B cell (primary cell): ENCODE data around the gene SLC22A13. TPM values are rescaled to one million over a fixed set of nuclear protein-coding genes. Genes with fewer than 3 reads are reported as not detected.

Experiments
- ATAC-seq: fragments of 200-7000 bp; cut with Tn5 transposase; one replicate; pipeline ENCODE4 v1.10.0; 2021; ENCODE audit warnings: low read depth, mild to moderate bottlenecking, moderate number of reproducible peaks, moderate library complexity
- CTCF ChIA-PET: fragments of 350-600 bp; sonication (Branson Sonifier 250); formaldehyde crosslinking; loops from one replicate; lab custom pipeline; 2021; ENCODE audit warnings: antibody characterized with exemption, inconsistent platforms; lab: Charles Lee
- POLR2A ChIA-PET: fragments of 350-600 bp; sonication (Branson Sonifier 250); formaldehyde crosslinking; loops from one replicate; lab custom pipeline; 2021; ENCODE audit warnings: antibody characterized with exemption; lab: Charles Lee
- DNase-seq: peaks from one replicate; pipeline ENCODE4 v3.0.0; 2013
- H2AFZ ChIP-seq: 2 replicates; pipeline ENCODE4 v1.6.1; 2012; ENCODE audit warnings: mild to moderate bottlenecking, low read depth, low read length; ENCODE audit not compliant: insufficient read depth, poor library complexity, severe bottlenecking
- H3K27ac ChIP-seq, 2 donors: 1 replicate in 1 of 2; 2 replicates in 1 of 2; pipeline ENCODE4 v1.5.1; 2012 to 2013; ENCODE audit warnings: low read length in 2 of 2, mild to moderate bottlenecking in 2 of 2, moderate library complexity in 1 of 2
- H3K27me3 ChIP-seq, 4 experiments: fragments of 200-600 bp in 1 of 4; sonication (generic) in 1 of 4; replicated peaks in 1 of 4; 1 replicate in 2 of 4; 2 replicates in 2 of 4; pipeline versions ENCODE4 v1.6.1 to v1.7.0; 2013 to 2016; ENCODE audit warnings: low read length in 3 of 4, mild to moderate bottlenecking in 2 of 4, mixed read lengths in 1 of 4, moderate library complexity in 1 of 4; ENCODE audit not compliant: insufficient read depth in 4 of 4, control insufficient read depth in 3 of 4; ENCODE audit errors: control extremely low read depth in 1 of 4
- H3K36me3 ChIP-seq, 2 experiments: replicated peaks in 1 of 2; 1 replicate in 1 of 2; 2 replicates in 1 of 2; pipeline versions ENCODE4 v1.6.1 to v1.7.1; 2013; ENCODE audit warnings: low read length in 1 of 2; ENCODE audit not compliant: insufficient read depth in 2 of 2, control insufficient read depth in 1 of 2; ENCODE audit errors: control extremely low read depth in 1 of 2, extremely low read depth in 1 of 2
- H3K4me1 ChIP-seq, 2 donors: fragments of 200-600 bp in 1 of 2; sonication (generic) in 1 of 2; 1 replicate in 1 of 2; 2 replicates in 1 of 2; pipeline versions ENCODE4 v1.5.1 to v1.6.1; 2013 to 2017; ENCODE audit warnings: low read length in 2 of 2; ENCODE audit not compliant: control insufficient read depth in 2 of 2, insufficient read depth in 2 of 2
- H3K4me2 ChIP-seq: replicated peaks from 2 replicates; pipeline ENCODE3; 2012; ENCODE audit warnings: mild to moderate bottlenecking, low read depth, low read length; ENCODE audit not compliant: poor library complexity, severe bottlenecking
- H3K4me3 ChIP-seq, 5 experiments: fragments of 200-600 bp in 1 of 5; sonication (generic) in 1 of 5; 1 replicate in 3 of 5; 2 replicates in 2 of 5; pipeline versions ENCODE4 v1.5.1 to v1.7.0; 2011 to 2016; ENCODE audit warnings: low read length in 4 of 5, mild to moderate bottlenecking in 4 of 5, low read depth in 2 of 5, control low read depth in 1 of 5, moderate library complexity in 1 of 5; ENCODE audit not compliant: insufficient read depth in 1 of 5; ENCODE audit errors: control extremely low read depth in 1 of 5, extremely low read depth in 1 of 5
- H3K79me2 ChIP-seq: fragments of 200-600 bp; sonication (generic); one replicate; pipeline ENCODE4 v1.6.0; 2016; ENCODE audit warnings: low read length; ENCODE audit not compliant: control insufficient read depth, insufficient read depth
- H3K9ac ChIP-seq: fragments of 200-600 bp; sonication (generic); 2 replicates; pipeline ENCODE4 v1.6.1; 2017; ENCODE audit warnings: mild to moderate bottlenecking, low read length, moderate library complexity
- H3K9me3 ChIP-seq, 3 donors: one replicate each; pipeline versions ENCODE4 v1.6.1 to v1.7.1; 2013; ENCODE audit warnings: low read length in 2 of 3; ENCODE audit not compliant: control insufficient read depth in 2 of 3, insufficient read depth in 1 of 3; ENCODE audit errors: control extremely low read depth in 1 of 3
- H4K20me1 ChIP-seq: 2 replicates; pipeline ENCODE4 v1.6.0; 2012; ENCODE audit warnings: mild to moderate bottlenecking, low read length; ENCODE audit not compliant: insufficient read depth, control insufficient read depth, poor library complexity, severe bottlenecking
- H3K27ac Mint-ChIP-seq: one replicate; pipeline ENCODE4 v1.8.0; 2021; ENCODE audit warnings: mixed read lengths
- H3K27me3 Mint-ChIP-seq: one replicate; pipeline ENCODE4 v1.8.0; 2021; ENCODE audit warnings: mixed read lengths
- H3K4me1 Mint-ChIP-seq: one replicate; pipeline ENCODE4 v1.8.0; 2021; ENCODE audit warnings: mixed read lengths
- H3K4me3 Mint-ChIP-seq: one replicate; pipeline ENCODE4 v1.8.0; 2021; ENCODE audit warnings: mixed read lengths
- H3K9me3 Mint-ChIP-seq: one replicate; pipeline ENCODE4 v1.8.0; 2022; ENCODE audit warnings: mixed read lengths; ENCODE audit not compliant: insufficient read depth
- CTCF ChIP-seq: fragments of 200-600 bp; IDR thresholded peaks from one replicate; pipeline ENCODE4 v1.8.0; 2022; ENCODE audit warnings: antibody characterized with exemption, mild to moderate bottlenecking
- EZH2 ChIP-seq: IDR thresholded peaks from 2 replicates; pipeline ENCODE4 v1.6.1; 2012; ENCODE audit warnings: borderline replicate concordance, low read depth, mild to moderate bottlenecking, moderate library complexity, low read length; ENCODE audit not compliant: insufficient read depth, poor library complexity, severe bottlenecking
- WGBS: methylation state at CpG from one replicate; pipeline ENCODE4 v1.1.5; 2013; ENCODE audit warnings: missing lambda C conversion rate; ENCODE audit not compliant: insufficient coverage; 5-methylcytosine and 5-hydroxymethylcytosine counted together
- intact Hi-C: fragments of 100-400 bp; cut with micrococcal nuclease; formaldehyde crosslinking; loops from one replicate; pipeline ENCODE4 v1.10.0; 2022
- polyA plus RNA-seq: library from polyadenylated mRNA; depleted of rRNA; stranded (reverse); fragments of >200 nt; gene quantifications from 2 replicates; pipeline ENCODE4 v1.2.3, GENCODE V29; 2012
- total RNA-seq, 2 donors: library from RNA; stranded (reverse); fragments of 120-200 nt in 1 of 2; gene quantifications; 1 replicate in 1 of 2; 2 replicates in 1 of 2; pipeline versions ENCODE4 v1.2.3 to v1.2.4, GENCODE V29; 2013 to 2022

SLC22A13 gene
- total and polyA plus RNA-seq, 2 donors (not counting 1 experiment from before 2014, with no cell fraction given), result 0.31 to 0.91 TPM

DNA sequence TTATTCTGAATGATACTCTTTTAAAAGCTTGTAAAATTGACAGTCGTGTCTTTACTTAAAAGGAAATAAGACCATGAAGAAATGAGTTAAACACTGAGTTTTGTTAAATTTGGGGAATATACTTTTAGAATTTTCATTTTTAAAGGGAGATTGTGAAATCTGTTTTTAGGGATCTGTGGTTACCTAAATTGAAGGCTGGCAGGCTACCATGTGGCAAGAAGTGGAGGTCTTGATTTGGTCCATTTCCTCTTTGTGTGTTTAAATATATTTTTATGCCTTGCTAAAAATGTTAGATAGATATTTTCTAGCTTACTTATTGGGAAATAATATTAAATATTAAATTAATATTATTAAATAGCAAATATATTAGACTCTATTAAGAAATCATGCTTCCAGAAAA, 36.6 kb upstream of the SLC22A13 start:
- H3K4me1 ChIP-seq, result no peaks in the 10 kb centered on the region
- DNase-seq, result no peak
- H3K79me2 ChIP-seq, result no peaks in the 10 kb centered on the region
- H2AFZ ChIP-seq, result no peak overlapping the region
- intact Hi-C loops, result no loop called here
- Mint-ChIP-seq H3K27ac (no peak overlapping the region), H3K9me3 (no peaks in the 10 kb centered on the region), H3K27me3 (no peaks in the 10 kb centered on the region), H3K4me1 (no peaks in the 10 kb centered on the region), H3K4me3 (no peak overlapping the region)
- ChIA-PET CTCF (no interaction called here), POLR2A (no interaction called here)
- H4K20me1 ChIP-seq, result no peaks in the 10 kb centered on the region
- no peak overlapping the region for H3K9ac ChIP-seq
- H3K4me2 ChIP-seq, result no peak overlapping the region
- peaks cover 18 to 52% of the 10 kb centered on the region in 2 experiments for H3K36me3 ChIP-seq
- H3K27ac ChIP-seq, result no peak overlapping the region
- no peak for ATAC-seq
- no peak overlapping the region for H3K4me3 ChIP-seq
- no peak for TF ChIP-seq CTCF
- TF ChIP-seq EZH2, result no peak
- no peaks in the 10 kb centered on the region for H3K27me3 ChIP-seq
- WGBS, result no CpG with 5 or more reads among the region's 1 CpG
- H3K9me3 ChIP-seq, result peaks cover 0 to 1% (median 0%) of the 10 kb centered on the region in 3 donors

DNA sequence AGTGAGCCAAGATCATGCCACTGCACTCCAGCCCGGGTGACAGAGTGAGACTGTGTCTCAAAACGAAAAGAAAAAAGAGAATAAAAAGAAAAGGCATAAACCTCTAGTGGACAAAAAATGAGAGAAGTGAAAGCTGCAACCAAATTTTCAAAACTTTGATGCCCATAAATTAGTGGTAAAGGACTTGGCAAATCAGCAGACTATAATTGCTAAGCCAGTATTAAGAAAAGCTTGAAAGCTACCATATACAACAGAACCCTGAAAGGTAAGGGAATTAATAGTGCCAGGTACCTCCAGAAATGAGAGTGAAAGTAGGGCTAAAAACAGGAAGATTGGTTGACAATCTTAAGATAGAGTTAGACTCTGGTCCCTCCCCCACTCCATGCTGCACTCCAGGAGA, 32.9 kb upstream of the SLC22A13 start:
- Mint-ChIP-seq H3K27me3 (no peaks in the 10 kb centered on the region), H3K4me1 (no peaks in the 10 kb centered on the region), H3K9me3 (peaks cover 7% of the 10 kb centered on the region), H3K27ac (no peak overlapping the region), H3K4me3 (no peak overlapping the region)
- Histone ChIP-seq H3K4me1 (no peaks in the 10 kb centered on the region), H3K4me2 (no peak overlapping the region), H3K27me3 (no peaks in the 10 kb centered on the region), H3K9me3 (peaks cover 0 to 6% (median 4%) of the 10 kb centered on the region in 3 donors), H2AFZ (no peak overlapping the region), H3K36me3 (peaks cover 22 to 54% of the 10 kb centered on the region in 2 experiments), H3K9ac (no peak overlapping the region), H3K4me3 (no peak overlapping the region), H3K79me2 (no peaks in the 10 kb centered on the region), H3K27ac (no peak overlapping the region), H4K20me1 (no peaks in the 10 kb centered on the region)
- DNase-seq, result no peak
- CTCF ChIA-PET, result no interaction called here
- POLR2A ChIA-PET, result no interaction called here
- intact Hi-C loops, result no loop called here
- no peak for TF ChIP-seq CTCF
- TF ChIP-seq EZH2, result no peak
- no peak for ATAC-seq
- no CpG with 5 or more reads among the region's 2 CpGs for WGBS
